Motor neuron (in vitro differentiated cells): ENCODE results near the gene RASL11A. TPM values are rescaled to one million over a fixed set of nuclear protein-coding genes. Genes with fewer than 3 reads are reported as not detected.

Source experiments
- ATAC-seq, 8 experiments: fragments of 200-7000 bp; cut with Tn5 transposase; replicated peaks in 6 of 8; 2 replicates each; pipeline ENCODE4 v1.8.0; 2021; ENCODE audit warnings: mild to moderate bottlenecking in 8 of 8, moderate library complexity in 8 of 8
- H3K27ac ChIP-seq, 2 donors: fragments of 250-450 bp; sonication (Bioruptor Pico); 2 replicates each; pipeline ENCODE4 v1.9.0; 2021; ENCODE audit warnings: antibody characterized with exemption in 2 of 2, mild to moderate bottlenecking in 2 of 2, moderate library complexity in 1 of 2
- H3K4me1 ChIP-seq, 2 donors: fragments of 250-450 bp; sonication (Bioruptor Pico); replicated peaks in 1 of 2; 2 replicates each; pipeline ENCODE4 v1.6.1; 2021; ENCODE audit warnings: antibody characterized with exemption in 2 of 2, mild to moderate bottlenecking in 2 of 2, moderate library complexity in 1 of 2
- H3K4me3 ChIP-seq, 5 donors: fragments of 250-450 bp; sonication (Bioruptor Pico); 2 replicates each; pipeline ENCODE4 v1.9.0; 2021; ENCODE audit warnings: antibody characterized with exemption in 5 of 5, mild to moderate bottlenecking in 5 of 5, moderate library complexity in 4 of 5
- WGBS, 10 experiments: fragments of 450-650 bp; shearing (Covaris generic); methylation state at CpG; one replicate each; pipeline ENCODE4 v1.0.0; 2022; 5-methylcytosine and 5-hydroxymethylcytosine counted together
- in situ Hi-C, 9 experiments: fragments of 400-800 bp; cut with MboI; loops; one replicate each; pipeline ENCODE4 v1.15.0; 2021; ENCODE audit warnings: low sequenced_read_pairs in 9 of 9, low pct_unique_long_range_greater_than_20kb in 2 of 9; ENCODE audit not compliant: unreplicated experiment in 9 of 9
- total RNA-seq, 8 experiments: library from RNA; unstranded; fragments of 300-600 nt; gene quantifications; 2 replicates each; pipeline versions ENCODE4 v1.2.3 to v1.2.4, GENCODE V29; 2022

The RASL11A gene
- total RNA-seq, 8 experiments from 2014 or later, result 1.1 to 23.0 (median 3.4) TPM

GRCh38 chr13:27257648-27258253, 12.9 kb upstream of the RASL11A start:
- in situ Hi-C loops, result no loop called here
- ATAC-seq, result peak in 1 of 8 experiments; percentile 9
- Histone ChIP-seq H3K27ac (no peak overlapping the region), H3K4me3 (no peak overlapping the region), H3K4me1 (peaks cover 7 to 13% of the 10 kb centered on the region in 2 donors)
- WGBS, 10 experiments, result 80 to 98% (median 91%) methylated on average over 2 to 10 of the region's 11 CpGs

- ATAC-seq, result peak in 3 of 8 experiments; percentile 8 to 23 (median 12)
- no peak overlapping the region for H3K27ac ChIP-seq
- 50 to 97% (median 76%) methylated on average over 1 to 4 of the region's 5 CpGs for WGBS, 10 experiments
- no peak overlapping the region for H3K4me3 ChIP-seq
- in situ Hi-C loops, result no loop called here
- peaks cover 7 to 10% of the 10 kb centered on the region in 2 donors for H3K4me1 ChIP-seq
Observed at GRCh38 chr13:27258637-27259386, 11.8 kb upstream of the RASL11A start.

DNA sequence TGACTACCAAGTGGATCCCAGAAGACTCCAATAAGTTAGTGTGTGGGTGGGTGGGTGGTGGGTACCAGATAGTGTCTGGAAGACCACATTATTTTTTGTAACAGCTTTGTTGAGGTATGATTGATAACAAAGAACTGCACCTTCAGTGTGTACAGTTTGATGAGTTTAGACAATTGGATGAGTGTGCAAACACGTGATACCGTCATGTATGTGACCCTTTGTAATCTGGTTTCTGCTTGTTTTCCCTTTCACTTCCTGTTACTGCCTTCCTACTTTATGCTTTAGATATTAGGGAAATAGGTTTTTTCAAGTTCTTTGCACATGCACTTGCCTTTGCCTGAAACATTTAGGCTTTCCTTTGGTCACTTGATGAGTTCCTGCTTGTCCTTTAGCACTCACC, 10.8 kb upstream of the RASL11A start:
- Histone ChIP-seq H3K27ac (no peak overlapping the region), H3K4me3 (no peak overlapping the region), H3K4me1 (peaks cover 15 to 16% of the 10 kb centered on the region in 2 donors)
- no peak for ATAC-seq
- 60 to 100% (median 95%) methylated on average over 1 to 2 of the region's 2 CpGs; no CpG with 5 or more reads in 2 of the 10 experiments for WGBS, 10 experiments
- in situ Hi-C loops, result no loop called here

- no peak overlapping the region for H3K4me3 ChIP-seq
- in situ Hi-C loops, result no loop called here
- H3K27ac ChIP-seq, result no peak overlapping the region
- peak in 1 of 8 experiments; percentile 8 for ATAC-seq
- WGBS, 10 experiments, result 0 to 98% (median 81%) methylated on average over 2 to 5 of the region's 5 CpGs
- peaks cover 20 to 26% of the 10 kb centered on the region in 2 donors for H3K4me1 ChIP-seq
Observed at GRCh38 chr13:27261396-27261795, 9.2 kb upstream of the RASL11A start.

- Histone ChIP-seq H3K4me3 (no peak overlapping the region), H3K4me1 (peaks cover 20 to 26% of the 10 kb centered on the region in 2 donors), H3K27ac (peak overlapping the region; percentile 15 to 26)
- ATAC-seq, result no peak
- in situ Hi-C loops, result no loop called here
- WGBS, 10 experiments, result 0 to 67% (median 27%) methylated on average over 1 to 2 of the region's 2 CpGs; no CpG with 5 or more reads in 2 of the 10 experiments
Observed at GRCh38 chr13:27263438-27263837, 7.2 kb upstream of the RASL11A start.

GRCh38 chr13:27264181-27264580, 6.4 kb upstream of the RASL11A start:
- Histone ChIP-seq H3K4me1 (peaks cover 20 to 26% of the 10 kb centered on the region in 2 donors), H3K27ac (peak overlapping the region; percentile 25 to 57), H3K4me3 (peak overlapping the region in 1 of 5 donors; percentile 3)
- WGBS, 10 experiments, result 0 to 17% (median 0%) methylated on average over 1 to 4 of the region's 5 CpGs; no CpG with 5 or more reads in 3 of the 10 experiments
- peak; percentile 38 to 98 (median 96) for ATAC-seq
- in situ Hi-C loops, result no loop called here

DNA sequence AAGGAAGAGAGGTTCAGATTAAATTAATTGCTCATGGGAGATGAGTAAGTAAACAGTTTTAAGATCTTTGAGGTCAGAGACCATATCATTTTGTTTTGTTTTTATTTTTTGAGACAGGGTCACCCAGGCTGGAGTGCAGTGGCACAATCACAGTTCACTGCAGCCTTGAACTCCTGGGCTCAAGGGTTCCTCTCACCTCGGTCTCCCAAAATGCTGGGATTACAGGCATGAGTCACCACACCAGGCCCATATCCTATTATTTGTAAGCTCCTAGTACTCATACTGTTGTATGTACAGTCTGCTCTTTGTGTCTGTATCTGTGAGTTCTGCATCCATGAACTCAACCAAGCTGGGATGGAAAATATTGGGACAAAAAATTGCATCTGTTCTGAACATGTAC, 6.0 kb upstream of the RASL11A start:
- H3K27ac ChIP-seq, result peak overlapping the region; percentile 25 to 57
- ATAC-seq, result peak in 7 of 8 experiments; percentile 3 to 42 (median 25)
- WGBS, 10 experiments, result 0 to 86% (median 44%) methylated on average over 1 of the region's 1 CpG; no CpG with 5 or more reads in 5 of the 10 experiments

DNA sequence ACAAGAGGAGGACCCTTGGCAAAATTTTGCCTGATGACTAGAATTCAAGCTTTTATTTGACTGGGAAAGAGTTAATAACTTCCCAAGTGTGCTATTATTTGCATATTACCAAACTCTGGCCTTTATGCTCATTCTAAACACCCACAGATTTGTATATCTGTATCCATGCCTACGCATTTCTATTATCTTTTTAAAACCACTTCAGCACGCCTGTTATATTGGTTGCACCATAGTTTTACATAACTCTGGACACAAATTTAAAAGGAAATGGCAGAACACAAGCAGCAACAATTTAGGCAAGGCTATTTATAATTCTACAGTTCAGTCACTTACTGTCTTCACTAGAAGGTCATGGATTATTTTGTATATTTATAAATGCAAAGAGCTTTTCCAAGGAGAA, 3.7 kb upstream of the RASL11A start:
- no peak overlapping the region for H3K27ac ChIP-seq
- peaks cover 20 to 29% of the 10 kb centered on the region in 2 donors for H3K4me1 ChIP-seq
- in situ Hi-C loops, result no loop called here
- 0 to 94% (median 31%) methylated on average over 1 to 2 of the region's 2 CpGs; no CpG with 5 or more reads in 4 of the 10 experiments for WGBS, 10 experiments
- H3K4me3 ChIP-seq, result no peak overlapping the region
- ATAC-seq, result peak in 3 of 8 experiments; percentile 15 to 29 (median 18)

More for the DNA sequence above, 6.0 kb upstream of the RASL11A start:
- in situ Hi-C loops, result no loop called here
- Histone ChIP-seq H3K4me1 (peaks cover 20 to 26% of the 10 kb centered on the region in 2 donors), H3K4me3 (peak overlapping the region in 1 of 5 donors; percentile 3)

DNA sequence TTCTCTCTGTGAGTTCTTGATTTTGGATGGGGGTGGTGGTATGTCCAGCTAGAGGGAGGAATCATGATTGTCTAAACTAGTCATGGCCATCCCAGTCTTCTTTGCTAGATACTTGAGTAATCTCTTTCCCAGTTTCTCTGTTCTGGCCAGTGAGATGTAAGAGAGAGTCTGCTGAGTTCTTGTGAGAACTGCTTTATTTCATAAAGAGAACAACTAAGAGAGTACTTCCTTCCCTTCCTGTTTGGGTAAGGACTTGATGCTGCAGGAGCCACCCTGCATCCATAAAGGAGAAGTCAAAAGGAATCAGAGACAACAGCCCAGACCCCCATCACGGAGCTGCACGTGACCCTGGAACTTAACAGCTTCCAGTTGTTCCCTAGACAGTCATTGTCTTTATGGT, 3.0 kb upstream of the RASL11A start:
- WGBS, 10 experiments, result 80 to 100% (median 100%) methylated on average over 2 of the region's 2 CpGs; no CpG with 5 or more reads in 6 of the 10 experiments
- no peak overlapping the region for H3K4me3 ChIP-seq
- no peak overlapping the region for H3K27ac ChIP-seq
- no peak for ATAC-seq
- in situ Hi-C loops, result no loop called here
- peaks cover 20 to 29% of the 10 kb centered on the region in 2 donors for H3K4me1 ChIP-seq

GRCh38 chr13:27269114-27269665, 1.4 kb upstream of the RASL11A start:
- Histone ChIP-seq H3K4me3 (no peak overlapping the region), H3K27ac (no peak overlapping the region), H3K4me1 (peaks cover 10 to 19% of the 10 kb centered on the region in 2 donors)
- in situ Hi-C loops, result no loop called here
- 0 to 100% (median 92%) methylated on average over 1 of the region's 2 CpGs; no CpG with 5 or more reads in 6 of the 10 experiments for WGBS, 10 experiments
- no peak for ATAC-seq

- peak overlapping the region; percentile 42 to 73 (median 59) for H3K4me3 ChIP-seq
- 33 to 100% (median 60%) methylated on average over 1 to 7 of the region's 15 CpGs for WGBS, 10 experiments
- H3K27ac ChIP-seq, result no peak overlapping the region
- no peak for ATAC-seq
- in situ Hi-C loops, result no loop called here
- H3K4me1 ChIP-seq, result peaks cover 0 to 4% of the 10 kb centered on the region in 2 donors
Observed at GRCh38 chr13:27271570-27272096, 1.0 kb downstream of the RASL11A start.

GRCh38 chr13:27273658-27274425, 3.2 kb downstream of the RASL11A start:
- in situ Hi-C loops, result no loop called here

More at GRCh38 chr13:27273658-27274425, 3.2 kb downstream of the RASL11A start:
- H3K4me1 ChIP-seq, result peaks cover 0 to 4% of the 10 kb centered on the region in 2 donors
- no peak for ATAC-seq
- 24 to 87% (median 38%) methylated on average over 1 to 4 of the region's 4 CpGs for WGBS, 10 experiments
- no peak overlapping the region for H3K27ac ChIP-seq
- no peak overlapping the region for H3K4me3 ChIP-seq
